GM12878 (cell line): ENCODE measurements around the gene ZNF428. TPM values are rescaled to one million over a fixed set of nuclear protein-coding genes. Genes with fewer than 3 reads are reported as not detected.

ENCODE experiments used
- ASH2L ChIP-seq: fragments of 300-600, 200-600 bp; sonication (generic); IDR thresholded peaks from 2 replicates; pipeline ENCODE4 v1.6.1; 2017; ENCODE audit warnings: low read depth, mild to moderate bottlenecking, borderline replicate concordance
- CHD1 ChIP-seq: IDR thresholded peaks from 2 replicates; pipeline ENCODE4 v1.6.1; 2012; ENCODE audit warnings: low read depth, low read length, improper control_type of control experiment
- CHD4 ChIP-seq: fragments of 200-600 bp; sonication (generic); IDR thresholded peaks from 2 replicates; pipeline ENCODE4 v1.6.1; 2016; ENCODE audit warnings: mild to moderate bottlenecking
- ESRRA ChIP-seq: IDR thresholded peaks from 2 replicates; pipeline ENCODE4 v1.6.1; 2012; ENCODE audit warnings: mild to moderate bottlenecking, low read length, improper control_type of control experiment
- FOXM1 ChIP-seq: IDR thresholded peaks from 2 replicates; pipeline ENCODE4 v1.6.1; 2012; ENCODE audit warnings: low read depth, mild to moderate bottlenecking, inconsistent platforms, low read length, moderate library complexity
- LARP7 ChIP-seq: fragments of 450-650 bp; IDR thresholded peaks from 2 replicates; pipeline ENCODE4 v1.6.1; 2017; ENCODE audit warnings: mild to moderate bottlenecking
- MEF2B ChIP-seq: fragments of 450-650 bp; IDR thresholded peaks from 2 replicates; pipeline ENCODE4 v1.6.1; 2018; ENCODE audit warnings: mild to moderate bottlenecking, moderate library complexity; ENCODE audit not compliant: partially characterized antibody, poor library complexity, severe bottlenecking
- NBN ChIP-seq: fragments of 450-650 bp; IDR thresholded peaks from 2 replicates; pipeline ENCODE4 v1.6.1; 2016
- NFYA ChIP-seq: IDR thresholded peaks from 2 replicates; pipeline ENCODE4 v1.6.1; 2011; ENCODE audit warnings: low read depth, mild to moderate bottlenecking, low read length, improper control_type of control experiment, borderline replicate concordance
- NR2C2 ChIP-seq: IDR thresholded peaks from 2 replicates; pipeline ENCODE4 v1.6.1; 2011; ENCODE audit warnings: borderline replicate concordance, low read depth; ENCODE audit not compliant: control insufficient read depth, insufficient read length
- POLR2A ChIP-seq: IDR thresholded peaks from 2 replicates; pipeline ENCODE4 v1.6.1; 2011; ENCODE audit warnings: low read depth, mild to moderate bottlenecking, low read length
- SIN3A ChIP-seq: IDR thresholded peaks from 2 replicates; pipeline ENCODE4 v1.6.1; 2012; ENCODE audit warnings: low read depth, low read length, improper control_type of control experiment
- SIX5 ChIP-seq: IDR thresholded peaks from 2 replicates; pipeline ENCODE4 v1.6.1; 2011; ENCODE audit warnings: mild to moderate bottlenecking, low read depth, low read length, moderate library complexity; ENCODE audit not compliant: severe bottlenecking
- TCF12 ChIP-seq: IDR thresholded peaks from 2 replicates; pipeline ENCODE4 v1.6.1; 2011; ENCODE audit warnings: low read depth, mild to moderate bottlenecking, low read length
- ZNF384 ChIP-seq: IDR thresholded peaks from 2 replicates; pipeline ENCODE4 v1.6.1; 2012; ENCODE audit warnings: low read depth, mild to moderate bottlenecking, low read length, improper control_type of control experiment, borderline replicate concordance
- polyA plus RNA-seq, 11 experiments: library from polyadenylated mRNA; depleted of rRNA in 4 of 11; unstranded in 6 of 11; stranded (reverse) in 5 of 11; fragments of >200 nt; fragmentation: Nextera tagmentation in 4 of 11; fragmentation: Illumina TruSeq in 1 of 11; extraction: Ambion mirVana in 4 of 11; extraction: Trizol in 1 of 11; gene quantifications; 1 replicate in 1 of 11; 2 replicates in 10 of 11; pipeline versions ENCODE4 v1.2.1 to v1.2.3, GENCODE V29; 2011 to 2016; ENCODE audit warnings: inconsistent platforms in 2 of 11, missing spikeins in 2 of 11, low read depth in 1 of 11
- total RNA-seq, 4 experiments: library from RNA; depleted of rRNA in 3 of 4; stranded (reverse); fragments of >200 nt in 3 of 4; fragmentation: Illumina TruSeq in 1 of 4; extraction: Trizol in 1 of 4; gene quantifications; 2 replicates each; pipeline versions ENCODE4 v1.2.1 to v1.2.3, GENCODE V29; 2013 to 2021
- TF ChIP-seq, protein P1 (sequence below): IDR thresholded peaks from 2 replicates; pipeline ENCODE4 v1.6.1; 2012; ENCODE audit warnings: low read depth, low read length, improper control_type of control experiment
- TF ChIP-seq, protein P2 (sequence below): fragments of 450-650 bp; IDR thresholded peaks from 2 replicates; pipeline ENCODE4 v1.6.1; 2017; ENCODE audit warnings: mild to moderate bottlenecking
- TF ChIP-seq, protein P3 (sequence below): IDR thresholded peaks from 2 replicates; pipeline ENCODE4 v1.6.1; 2011; ENCODE audit warnings: mild to moderate bottlenecking, low read depth, low read length, moderate library complexity; ENCODE audit not compliant: insufficient replicate concordance
- TF ChIP-seq, protein P4 (sequence below): fragments of 450-650 bp; IDR thresholded peaks from 2 replicates; pipeline ENCODE4 v1.6.1; 2017; ENCODE audit warnings: antibody characterized with exemption, mild to moderate bottlenecking, moderate library complexity
- TF ChIP-seq, protein P5 (sequence below): fragments of 150-350 bp; IDR thresholded peaks from 2 replicates; pipeline ENCODE4 v1.6.1; 2016; ENCODE audit warnings: low read depth, low read length

Gene ZNF428
- total and polyA plus RNA-seq, 10 of the 15 experiments (the other 5 are each of a cell fraction or from before 2014, with no cell fraction given): 0.27 to 57.8 (median 20.4) TPM

DNA sequence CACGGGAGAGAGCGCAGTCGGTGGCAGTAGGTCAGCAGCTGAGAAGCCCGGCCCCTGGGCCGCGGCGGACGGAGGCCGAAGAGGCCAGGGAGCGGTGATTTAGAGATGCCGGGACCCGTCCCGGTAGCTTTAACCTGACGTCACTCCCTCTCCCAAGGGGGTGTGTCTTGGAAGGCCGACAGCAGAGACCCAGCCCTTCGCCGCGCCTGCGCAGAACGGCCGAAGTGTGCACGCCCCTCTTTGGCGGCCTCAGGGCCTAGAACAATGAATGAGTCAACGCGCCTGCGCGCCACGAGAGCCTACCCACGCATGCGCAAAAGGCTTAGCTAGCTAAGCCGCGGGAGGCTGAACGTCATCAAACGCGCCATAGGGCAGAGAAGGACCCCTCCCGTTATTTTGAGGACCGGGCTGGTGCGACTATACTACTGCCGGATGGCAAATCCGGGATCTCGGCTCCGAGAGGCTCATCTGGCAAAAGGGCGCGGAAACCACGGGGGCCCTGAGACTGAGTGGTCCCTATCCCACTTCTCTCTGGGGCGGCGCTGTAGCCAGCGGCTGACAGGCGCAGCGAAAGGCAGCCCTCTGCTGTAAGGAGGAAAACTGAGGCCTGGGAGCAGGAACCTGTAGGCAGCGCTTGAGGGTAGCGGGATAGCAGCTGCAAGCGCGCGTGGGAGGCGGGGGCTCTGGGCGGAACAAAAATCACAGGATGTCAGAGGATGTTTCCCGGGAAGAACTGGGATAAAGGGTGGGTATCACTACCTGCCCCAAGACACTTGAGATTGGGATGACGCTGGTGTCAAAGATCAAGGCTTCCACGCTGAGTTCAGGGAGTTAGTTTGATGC is 23.2 kb downstream of the ZNF428 start, which contains the start of the genes IRGQ and ZNF576 (continued):
- peak; percentile 94 for TF ChIP-seq LARP7
- no peak for TF ChIP-seq CHD4
- TF ChIP-seq, protein P1, sequence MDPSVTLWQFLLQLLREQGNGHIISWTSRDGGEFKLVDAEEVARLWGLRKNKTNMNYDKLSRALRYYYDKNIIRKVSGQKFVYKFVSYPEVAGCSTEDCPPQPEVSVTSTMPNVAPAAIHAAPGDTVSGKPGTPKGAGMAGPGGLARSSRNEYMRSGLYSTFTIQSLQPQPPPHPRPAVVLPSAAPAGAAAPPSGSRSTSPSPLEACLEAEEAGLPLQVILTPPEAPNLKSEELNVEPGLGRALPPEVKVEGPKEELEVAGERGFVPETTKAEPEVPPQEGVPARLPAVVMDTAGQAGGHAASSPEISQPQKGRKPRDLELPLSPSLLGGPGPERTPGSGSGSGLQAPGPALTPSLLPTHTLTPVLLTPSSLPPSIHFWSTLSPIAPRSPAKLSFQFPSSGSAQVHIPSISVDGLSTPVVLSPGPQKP: no peak
- no peak; the same call in none of the 2 replicates for TF ChIP-seq SIN3A
- TF ChIP-seq, protein P2, sequence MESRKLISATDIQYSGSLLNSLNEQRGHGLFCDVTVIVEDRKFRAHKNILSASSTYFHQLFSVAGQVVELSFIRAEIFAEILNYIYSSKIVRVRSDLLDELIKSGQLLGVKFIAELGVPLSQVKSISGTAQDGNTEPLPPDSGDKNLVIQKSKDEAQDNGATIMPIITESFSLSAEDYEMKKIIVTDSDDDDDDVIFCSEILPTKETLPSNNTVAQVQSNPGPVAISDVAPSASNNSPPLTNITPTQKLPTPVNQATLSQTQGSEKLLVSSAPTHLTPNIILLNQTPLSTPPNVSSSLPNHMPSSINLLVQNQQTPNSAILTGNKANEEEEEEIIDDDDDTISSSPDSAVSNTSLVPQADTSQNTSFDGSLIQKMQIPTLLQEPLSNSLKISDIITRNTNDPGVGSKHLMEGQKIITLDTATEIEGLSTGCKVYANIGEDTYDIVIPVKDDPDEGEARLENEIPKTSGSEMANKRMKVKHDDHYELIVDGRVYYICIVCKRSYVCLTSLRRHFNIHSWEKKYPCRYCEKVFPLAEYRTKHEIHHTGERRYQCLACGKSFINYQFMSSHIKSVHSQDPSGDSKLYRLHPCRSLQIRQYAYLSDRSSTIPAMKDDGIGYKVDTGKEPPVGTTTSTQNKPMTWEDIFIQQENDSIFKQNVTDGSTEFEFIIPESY: peak; percentile 96
- TF ChIP-seq NBN: peak; percentile 97
- TF ChIP-seq TCF12: no peak
- TF ChIP-seq ASH2L: no peak
- no peak for TF ChIP-seq NR2C2
- peak; percentile 64 for TF ChIP-seq SIX5
- TF ChIP-seq ESRRA: no peak
- TF ChIP-seq, protein P3, sequence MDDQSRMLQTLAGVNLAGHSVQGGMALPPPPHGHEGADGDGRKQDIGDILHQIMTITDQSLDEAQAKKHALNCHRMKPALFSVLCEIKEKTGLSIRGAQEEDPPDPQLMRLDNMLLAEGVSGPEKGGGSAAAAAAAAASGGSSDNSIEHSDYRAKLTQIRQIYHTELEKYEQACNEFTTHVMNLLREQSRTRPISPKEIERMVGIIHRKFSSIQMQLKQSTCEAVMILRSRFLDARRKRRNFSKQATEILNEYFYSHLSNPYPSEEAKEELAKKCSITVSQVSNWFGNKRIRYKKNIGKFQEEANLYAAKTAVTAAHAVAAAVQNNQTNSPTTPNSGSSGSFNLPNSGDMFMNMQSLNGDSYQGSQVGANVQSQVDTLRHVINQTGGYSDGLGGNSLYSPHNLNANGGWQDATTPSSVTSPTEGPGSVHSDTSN: no peak
- no peak for TF ChIP-seq CHD1
- TF ChIP-seq, protein P4, sequence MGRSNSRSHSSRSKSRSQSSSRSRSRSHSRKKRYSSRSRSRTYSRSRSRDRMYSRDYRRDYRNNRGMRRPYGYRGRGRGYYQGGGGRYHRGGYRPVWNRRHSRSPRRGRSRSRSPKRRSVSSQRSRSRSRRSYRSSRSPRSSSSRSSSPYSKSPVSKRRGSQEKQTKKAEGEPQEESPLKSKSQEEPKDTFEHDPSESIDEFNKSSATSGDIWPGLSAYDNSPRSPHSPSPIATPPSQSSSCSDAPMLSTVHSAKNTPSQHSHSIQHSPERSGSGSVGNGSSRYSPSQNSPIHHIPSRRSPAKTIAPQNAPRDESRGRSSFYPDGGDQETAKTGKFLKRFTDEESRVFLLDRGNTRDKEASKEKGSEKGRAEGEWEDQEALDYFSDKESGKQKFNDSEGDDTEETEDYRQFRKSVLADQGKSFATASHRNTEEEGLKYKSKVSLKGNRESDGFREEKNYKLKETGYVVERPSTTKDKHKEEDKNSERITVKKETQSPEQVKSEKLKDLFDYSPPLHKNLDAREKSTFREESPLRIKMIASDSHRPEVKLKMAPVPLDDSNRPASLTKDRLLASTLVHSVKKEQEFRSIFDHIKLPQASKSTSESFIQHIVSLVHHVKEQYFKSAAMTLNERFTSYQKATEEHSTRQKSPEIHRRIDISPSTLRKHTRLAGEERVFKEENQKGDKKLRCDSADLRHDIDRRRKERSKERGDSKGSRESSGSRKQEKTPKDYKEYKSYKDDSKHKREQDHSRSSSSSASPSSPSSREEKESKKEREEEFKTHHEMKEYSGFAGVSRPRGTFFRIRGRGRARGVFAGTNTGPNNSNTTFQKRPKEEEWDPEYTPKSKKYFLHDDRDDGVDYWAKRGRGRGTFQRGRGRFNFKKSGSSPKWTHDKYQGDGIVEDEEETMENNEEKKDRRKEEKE: no peak
- TF ChIP-seq, protein P5, sequence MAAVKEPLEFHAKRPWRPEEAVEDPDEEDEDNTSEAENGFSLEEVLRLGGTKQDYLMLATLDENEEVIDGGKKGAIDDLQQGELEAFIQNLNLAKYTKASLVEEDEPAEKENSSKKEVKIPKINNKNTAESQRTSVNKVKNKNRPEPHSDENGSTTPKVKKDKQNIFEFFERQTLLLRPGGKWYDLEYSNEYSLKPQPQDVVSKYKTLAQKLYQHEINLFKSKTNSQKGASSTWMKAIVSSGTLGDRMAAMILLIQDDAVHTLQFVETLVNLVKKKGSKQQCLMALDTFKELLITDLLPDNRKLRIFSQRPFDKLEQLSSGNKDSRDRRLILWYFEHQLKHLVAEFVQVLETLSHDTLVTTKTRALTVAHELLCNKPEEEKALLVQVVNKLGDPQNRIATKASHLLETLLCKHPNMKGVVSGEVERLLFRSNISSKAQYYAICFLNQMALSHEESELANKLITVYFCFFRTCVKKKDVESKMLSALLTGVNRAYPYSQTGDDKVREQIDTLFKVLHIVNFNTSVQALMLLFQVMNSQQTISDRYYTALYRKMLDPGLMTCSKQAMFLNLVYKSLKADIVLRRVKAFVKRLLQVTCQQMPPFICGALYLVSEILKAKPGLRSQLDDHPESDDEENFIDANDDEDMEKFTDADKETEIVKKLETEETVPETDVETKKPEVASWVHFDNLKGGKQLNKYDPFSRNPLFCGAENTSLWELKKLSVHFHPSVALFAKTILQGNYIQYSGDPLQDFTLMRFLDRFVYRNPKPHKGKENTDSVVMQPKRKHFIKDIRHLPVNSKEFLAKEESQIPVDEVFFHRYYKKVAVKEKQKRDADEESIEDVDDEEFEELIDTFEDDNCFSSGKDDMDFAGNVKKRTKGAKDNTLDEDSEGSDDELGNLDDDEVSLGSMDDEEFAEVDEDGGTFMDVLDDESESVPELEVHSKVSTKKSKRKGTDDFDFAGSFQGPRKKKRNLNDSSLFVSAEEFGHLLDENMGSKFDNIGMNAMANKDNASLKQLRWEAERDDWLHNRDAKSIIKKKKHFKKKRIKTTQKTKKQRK: no peak
- no peak for TF ChIP-seq FOXM1
- TF ChIP-seq POLR2A: peak; percentile 48
- peak; percentile 35 for TF ChIP-seq MEF2B
- no peak for TF ChIP-seq NFYA
- TF ChIP-seq ZNF384: no peak
